ENCODE measurements around the gene OTOGL. TPM values are rescaled to one million over a fixed set of nuclear protein-coding genes. Genes with fewer than 3 reads are reported as not detected.

The OTOGL gene, protein sequence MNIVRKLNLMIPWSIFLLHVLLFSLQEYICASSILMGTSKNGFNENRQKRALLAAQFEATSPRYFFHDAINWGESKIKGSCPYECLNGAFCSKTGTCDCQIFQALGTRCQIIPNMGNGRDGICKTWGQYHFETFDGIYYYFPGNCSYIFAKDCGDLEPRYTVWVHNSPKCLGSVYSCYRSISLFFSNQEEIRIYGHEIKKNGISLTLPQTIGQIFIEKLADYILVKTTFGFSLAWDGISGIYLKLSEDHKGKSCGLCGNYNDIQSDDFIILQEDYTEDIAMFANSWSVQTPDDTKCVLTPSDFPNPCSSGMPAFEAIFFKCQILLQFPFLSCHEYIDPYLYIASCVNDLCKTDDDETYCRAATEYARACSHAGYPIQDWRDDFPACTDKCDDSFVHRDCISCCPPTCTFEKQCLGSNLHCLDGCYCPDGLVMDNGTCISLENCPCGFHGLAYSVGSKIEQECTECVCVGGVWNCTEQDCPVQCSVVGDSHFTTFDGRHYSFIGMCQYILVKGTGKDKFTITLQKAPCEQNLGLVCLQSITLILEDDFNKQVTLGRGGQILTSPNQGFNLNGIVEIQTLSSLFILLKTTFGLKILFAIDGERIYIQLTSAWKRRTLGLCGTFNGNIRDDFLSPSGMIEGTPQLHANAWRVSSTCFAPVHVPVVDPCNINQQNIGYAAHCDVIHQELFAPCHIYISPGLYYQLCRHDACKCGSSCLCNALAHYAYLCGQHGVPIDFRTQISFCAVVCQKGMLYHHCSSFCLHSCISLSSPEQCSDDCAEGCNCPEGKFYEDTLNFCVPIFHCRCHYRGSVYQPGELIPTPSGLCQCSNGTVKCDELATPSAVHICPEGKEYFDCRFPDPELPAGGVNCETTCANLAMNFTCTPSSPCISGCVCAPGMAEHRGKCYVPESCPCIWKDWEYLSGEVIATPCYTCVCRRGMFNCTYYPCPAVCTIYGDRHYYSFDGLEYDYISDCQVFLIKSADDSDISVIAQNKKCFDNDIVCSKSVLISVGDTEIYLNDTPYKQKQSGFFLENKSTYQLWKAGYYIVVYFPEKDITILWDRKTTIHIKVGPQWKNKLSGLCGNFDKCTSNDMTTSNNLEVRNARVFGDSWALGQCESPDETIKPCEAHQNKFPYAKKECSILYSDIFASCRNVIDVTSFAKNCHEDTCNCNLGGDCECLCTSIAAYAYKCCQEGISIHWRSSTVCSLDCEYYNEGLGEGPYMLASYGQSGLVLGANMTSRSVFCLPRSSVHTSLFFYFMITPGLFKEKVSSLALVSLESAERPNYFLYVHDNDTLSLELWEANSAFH (N-terminal part only)
- total RNA-seq = 0.47 TPM
- 0.80 TPM for polyA plus RNA-seq (ENCODE audit: insufficient read depth, low read depth, low replicate concordance)
- long read RNA-seq, donor 1 = 0 reads
- long read RNA-seq, donor 2 = 0 reads
- long read RNA-seq, donor 3 = 0 reads
- long read RNA-seq, donor 4 = 0 reads
- long read RNA-seq, donor 5 = 0 reads
- long read RNA-seq, donor 6 = 0 reads
- long read RNA-seq, donor 7 = 0 reads
- long read RNA-seq, donor 8 = 0 reads
- long read RNA-seq, donor 9 = 0 reads
- long read RNA-seq, donor 10 = 0 reads

GRCh38 chr12:80099259-80099658 is at the start of gene OTOGL:
TSS of gene OTOGL (plus strand) at chr12:80099537. CDS start at chr12:80209432, 109,895 bp downstream.
- no peaks in the 10 kb centered on the region for H3K9me3 ChIP-seq (ENCODE audit: control insufficient read depth in 2 of 3, insufficient read depth in 1 of 3, low read length in 3 of 3)
- H3K27ac ChIP-seq (ENCODE audit: low read depth in 2 of 2, low read length in 2 of 2) = no peak within 1 kb of the TSS
- H3K4me3 ChIP-seq (ENCODE audit: low read length in 3 of 3) = no peak within 1 kb of the TSS
- peak in 2 of 5 donors; percentile 3 to 31 for DNase-seq
- no peak for FAIRE-seq
- TF ChIP-seq, protein P1, sequence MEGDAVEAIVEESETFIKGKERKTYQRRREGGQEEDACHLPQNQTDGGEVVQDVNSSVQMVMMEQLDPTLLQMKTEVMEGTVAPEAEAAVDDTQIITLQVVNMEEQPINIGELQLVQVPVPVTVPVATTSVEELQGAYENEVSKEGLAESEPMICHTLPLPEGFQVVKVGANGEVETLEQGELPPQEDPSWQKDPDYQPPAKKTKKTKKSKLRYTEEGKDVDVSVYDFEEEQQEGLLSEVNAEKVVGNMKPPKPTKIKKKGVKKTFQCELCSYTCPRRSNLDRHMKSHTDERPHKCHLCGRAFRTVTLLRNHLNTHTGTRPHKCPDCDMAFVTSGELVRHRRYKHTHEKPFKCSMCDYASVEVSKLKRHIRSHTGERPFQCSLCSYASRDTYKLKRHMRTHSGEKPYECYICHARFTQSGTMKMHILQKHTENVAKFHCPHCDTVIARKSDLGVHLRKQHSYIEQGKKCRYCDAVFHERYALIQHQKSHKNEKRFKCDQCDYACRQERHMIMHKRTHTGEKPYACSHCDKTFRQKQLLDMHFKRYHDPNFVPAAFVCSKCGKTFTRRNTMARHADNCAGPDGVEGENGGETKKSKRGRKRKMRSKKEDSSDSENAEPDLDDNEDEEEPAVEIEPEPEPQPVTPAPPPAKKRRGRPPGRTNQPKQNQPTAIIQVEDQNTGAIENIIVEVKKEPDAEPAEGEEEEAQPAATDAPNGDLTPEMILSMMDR (IDR thresholded peaks at IDR 0.05; ENCODE audit: borderline replicate concordance, extremely low read depth, insufficient read depth) = no peak
- no peaks in the 10 kb centered on the region for H3K36me3 ChIP-seq (ENCODE audit: control insufficient read depth in 2 of 3, insufficient read depth in 3 of 3, low read length in 3 of 3)
- intact Hi-C loops (cut with DNase I) = no loop called here
- H3K4me1 ChIP-seq (ENCODE audit: control insufficient read depth in 2 of 3, insufficient read depth in 2 of 3, low read depth in 1 of 3, low read length in 3 of 3) = no peaks in the 10 kb centered on the region
- H3K27me3 ChIP-seq (ENCODE audit: control insufficient read depth, insufficient read depth, low read length) = no peaks in the 10 kb centered on the region
- H3K9ac ChIP-seq (ENCODE audit: low read length in 3 of 3) = no peak within 1 kb of the TSS

DNA sequence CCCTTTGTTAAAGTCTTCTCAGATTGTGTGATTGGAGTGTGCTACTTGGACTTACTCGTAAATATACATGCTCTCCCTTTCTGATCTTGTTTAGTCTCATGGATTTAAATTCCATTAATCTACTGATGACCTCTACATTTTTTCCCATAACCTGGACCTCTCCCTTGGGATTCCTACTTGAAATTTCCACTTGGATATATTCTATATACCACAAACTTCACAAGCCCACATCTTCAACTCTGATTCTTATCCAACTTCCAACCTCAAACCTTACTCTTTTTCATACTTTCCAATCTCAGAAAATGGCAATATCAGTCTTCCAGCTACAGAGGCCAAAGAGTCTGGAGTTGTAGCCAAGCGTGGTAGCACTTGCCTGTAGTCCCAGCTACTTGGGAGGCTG is 49.1 kb upstream of the OTOGL start:
- Histone ChIP-seq H3K4me1 (ENCODE audit: control insufficient read depth in 2 of 3, insufficient read depth in 2 of 3, low read depth in 1 of 3, low read length in 3 of 3) (no peaks in the 10 kb centered on the region), H3K27me3 (ENCODE audit: control insufficient read depth, insufficient read depth, low read length) (no peaks in the 10 kb centered on the region), H3K36me3 (ENCODE audit: control insufficient read depth in 2 of 3, insufficient read depth in 3 of 3, low read length in 3 of 3) (no peaks in the 10 kb centered on the region), H3K4me3 (ENCODE audit: low read length in 3 of 3) (no peak overlapping the region), H3K27ac (ENCODE audit: low read depth in 2 of 2, low read length in 2 of 2) (no peak overlapping the region), H3K9me3 (ENCODE audit: control insufficient read depth in 2 of 3, insufficient read depth in 1 of 3, low read length in 3 of 3) (no peaks in the 10 kb centered on the region), H3K9ac (ENCODE audit: low read length in 3 of 3) (no peak overlapping the region)
- DNase-seq (no peak), FAIRE-seq (no peak)
- intact Hi-C loops (cut with DNase I) = no loop called here
- TF ChIP-seq, protein P1 (IDR thresholded peaks at IDR 0.05; ENCODE audit: borderline replicate concordance, extremely low read depth, insufficient read depth) = no peak

DNA sequence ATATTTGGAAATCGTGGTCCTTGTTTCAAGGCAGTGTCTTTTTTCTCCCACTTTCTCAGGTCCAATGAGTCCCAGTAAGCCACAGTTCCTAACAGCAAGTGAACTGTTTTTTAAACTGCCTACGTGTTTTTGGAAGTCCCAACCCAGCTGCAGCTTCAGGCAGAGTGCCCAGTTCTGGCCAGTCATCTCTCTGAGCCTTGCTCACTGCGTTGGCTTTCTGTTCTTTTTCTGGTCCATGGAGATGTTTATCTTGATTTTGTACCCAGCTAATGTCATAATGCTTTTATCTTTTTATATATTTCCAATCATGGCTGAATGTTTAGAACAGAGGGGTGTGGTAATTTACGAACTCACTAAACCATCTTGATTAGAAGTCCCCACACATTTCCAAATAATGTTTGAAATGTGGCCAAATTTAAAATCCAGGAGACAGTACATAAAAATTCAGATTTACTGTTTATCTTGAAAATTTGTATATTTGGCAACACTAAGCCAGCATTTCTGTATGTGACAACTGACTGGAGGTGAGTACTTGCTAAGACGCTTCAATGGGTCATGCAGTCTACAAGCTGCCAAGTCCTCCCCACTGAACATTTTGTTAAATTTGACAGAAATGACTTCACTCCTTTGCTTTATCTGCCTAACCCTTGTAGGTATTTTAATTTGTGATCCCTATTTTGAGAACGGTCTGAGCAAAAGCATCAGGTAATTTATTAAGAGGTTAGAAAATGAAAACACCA is 46.1 kb upstream of the OTOGL start:
- Histone ChIP-seq H3K36me3 (ENCODE audit: control insufficient read depth in 2 of 3, insufficient read depth in 3 of 3, low read length in 3 of 3) (no peaks in the 10 kb centered on the region), H3K4me1 (ENCODE audit: control insufficient read depth in 2 of 3, insufficient read depth in 2 of 3, low read depth in 1 of 3, low read length in 3 of 3) (no peaks in the 10 kb centered on the region), H3K9me3 (ENCODE audit: control insufficient read depth in 2 of 3, insufficient read depth in 1 of 3, low read length in 3 of 3) (no peaks in the 10 kb centered on the region), H3K4me3 (ENCODE audit: low read length in 3 of 3) (no peak overlapping the region), H3K27ac (ENCODE audit: low read depth in 2 of 2, low read length in 2 of 2) (no peak overlapping the region), H3K9ac (ENCODE audit: low read length in 3 of 3) (no peak overlapping the region), H3K27me3 (ENCODE audit: control insufficient read depth, insufficient read depth, low read length) (no peaks in the 10 kb centered on the region)
- DNase-seq (peak in 4 of 5 donors; percentile 12 to 84 (median 34)), FAIRE-seq (no peak)
- intact Hi-C loops (cut with DNase I) = no loop called here
- TF ChIP-seq, protein P1 (IDR thresholded peaks at IDR 0.05; ENCODE audit: borderline replicate concordance, extremely low read depth, insufficient read depth) = no peak

Data from kidney (tissue), 22 donors.